ENCODE data around the gene OGFOD1.
"Not testable (repeated sequence)": the region's sequence is repeated elsewhere in the genome, so short reads cannot be mapped to it uniquely, and the experiment has no call there.

The OGFOD1 gene

GRCh38 chr16:56481468-56482122 lies 30.2 kb downstream of the OGFOD1 start:
- no peak for DNase-seq

DNA sequence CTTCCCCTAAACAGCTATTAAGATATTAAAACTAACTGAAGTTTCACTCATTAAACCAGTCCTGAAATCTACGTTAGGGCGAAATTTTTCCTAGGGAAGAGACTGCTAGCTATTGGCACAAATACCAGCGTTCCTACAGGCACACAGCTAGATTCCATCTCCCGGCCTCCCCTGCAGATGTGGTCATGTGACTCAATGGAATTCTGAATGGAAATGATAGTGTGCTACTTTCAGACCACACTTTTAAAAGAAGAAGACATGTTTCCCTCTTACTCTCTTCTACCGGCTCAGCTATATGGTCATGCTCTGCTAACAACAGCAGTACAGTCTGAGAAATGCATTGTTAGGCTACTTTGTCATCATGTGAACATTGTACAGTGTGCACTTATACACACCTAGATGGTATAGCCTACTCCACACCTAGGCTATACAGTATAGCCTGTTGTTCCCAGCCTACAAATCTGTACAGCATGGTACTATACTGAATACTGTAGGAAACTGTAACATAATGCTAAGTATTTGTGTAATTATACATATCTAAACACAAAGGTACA lies 31.4 kb downstream of the OGFOD1 start:
- no peak for DNase-seq

GRCh38 chr16:56483394-56483793 lies 32.0 kb downstream of the OGFOD1 start:
- DNase-seq = no peak

DNA sequence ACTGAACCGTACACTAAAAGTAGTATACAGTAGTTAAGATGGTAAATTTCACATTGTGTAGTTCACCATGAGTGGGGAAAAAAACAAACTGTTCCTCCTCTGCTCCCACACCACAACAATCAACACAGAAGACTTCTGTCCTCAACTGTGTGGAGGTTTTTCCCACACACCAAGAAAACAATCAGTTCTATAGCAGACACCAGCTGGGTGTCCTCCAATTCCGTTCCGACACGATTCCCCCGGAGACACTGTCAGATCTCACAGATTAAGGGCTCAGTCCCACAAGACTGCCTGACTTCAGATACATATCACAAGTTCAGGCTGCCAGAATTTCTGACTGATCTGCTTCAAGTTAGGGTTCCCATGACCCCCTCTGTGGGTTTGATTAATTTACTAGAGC lies 36.7 kb downstream of the OGFOD1 start:
- DNase-seq = no peak

DNA sequence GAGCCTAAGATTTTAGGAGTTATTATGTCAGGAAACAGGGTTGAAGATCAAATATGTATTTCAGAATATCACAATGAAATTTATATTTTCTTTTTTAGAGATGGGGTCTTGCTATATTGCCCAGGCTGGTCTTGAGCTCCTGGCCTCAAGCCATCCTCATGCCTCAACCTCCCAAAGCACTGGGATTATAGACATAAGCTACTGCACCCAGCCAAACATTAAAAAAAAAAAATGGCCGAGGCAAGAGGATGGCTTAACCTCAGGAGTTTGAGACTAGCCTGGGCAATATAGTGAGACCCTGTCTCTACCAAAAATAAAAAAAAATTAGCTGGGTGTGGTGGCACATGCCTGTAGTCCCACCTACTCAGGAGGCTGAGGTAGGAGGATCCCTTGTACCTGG lies 37.5 kb downstream of the OGFOD1 start:
- not testable (repeated sequence) for DNase-seq

- no peak for DNase-seq
Observed at GRCh38 chr16:56491657-56492261, 40.4 kb downstream of the OGFOD1 start.

- no peak for DNase-seq
Observed at GRCh38 chr16:56493126-56493525, 41.8 kb downstream of the OGFOD1 start.

DNA sequence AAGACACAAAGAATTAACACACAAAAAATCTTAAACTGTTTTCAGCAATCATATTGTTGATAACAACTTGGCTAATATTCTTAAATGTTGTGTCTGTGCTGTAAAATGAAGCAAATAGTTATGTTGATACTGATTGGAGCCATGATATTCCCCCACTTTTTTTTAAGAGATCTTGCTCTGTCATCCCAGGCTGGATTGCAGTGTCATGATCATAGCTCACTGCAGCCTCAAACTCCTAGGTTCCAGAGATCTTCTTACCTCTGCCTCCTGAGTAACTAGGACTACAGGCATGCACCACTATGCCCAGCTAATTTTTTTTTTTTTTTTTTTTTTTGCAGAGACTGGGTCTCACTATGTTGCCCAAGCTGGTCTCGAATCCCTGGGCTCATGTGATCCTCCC lies 42.5 kb downstream of the OGFOD1 start:
- no peak for DNase-seq

GRCh38 chr16:56505181-56505580 lies 53.8 kb downstream of the OGFOD1 start:
- no peak for DNase-seq

- no peak for DNase-seq
Observed at GRCh38 chr16:56506941-56507340, 55.6 kb downstream of the OGFOD1 start.

DNA sequence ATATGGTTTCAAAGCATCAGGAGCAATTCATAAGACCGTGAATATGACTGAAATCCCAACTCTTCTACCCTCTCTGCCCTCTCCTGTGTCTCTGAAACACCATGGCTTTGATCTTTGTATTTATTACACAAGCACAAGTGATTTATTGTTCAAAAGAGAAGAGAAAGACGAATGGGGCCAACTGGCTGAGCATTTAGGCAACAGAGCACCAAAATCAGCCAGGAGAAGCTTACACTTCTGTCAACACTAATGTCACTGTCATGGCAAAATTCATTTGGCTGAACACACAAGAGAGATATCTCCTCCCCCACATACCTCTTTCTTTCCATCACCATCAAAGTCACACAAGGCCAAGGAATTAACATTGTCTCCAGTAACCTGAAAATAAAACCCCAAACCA lies 59.2 kb downstream of the OGFOD1 start:
- no peak for DNase-seq

- no peak for DNase-seq
Observed at GRCh38 chr16:56512025-56512424, 60.7 kb downstream of the OGFOD1 start.

- no peak for DNase-seq
Observed at GRCh38 chr16:56513091-56513490, 61.7 kb downstream of the OGFOD1 start.

GRCh38 chr16:56513972-56514371 lies 62.6 kb downstream of the OGFOD1 start:
- DNase-seq = peak; percentile 47

GRCh38 chr16:56514845-56515244 lies 63.5 kb downstream of the OGFOD1 start:
- DNase-seq = no peak

GRCh38 chr16:56515665-56516064 lies 64.3 kb downstream of the OGFOD1 start:
- DNase-seq = no peak

DNA sequence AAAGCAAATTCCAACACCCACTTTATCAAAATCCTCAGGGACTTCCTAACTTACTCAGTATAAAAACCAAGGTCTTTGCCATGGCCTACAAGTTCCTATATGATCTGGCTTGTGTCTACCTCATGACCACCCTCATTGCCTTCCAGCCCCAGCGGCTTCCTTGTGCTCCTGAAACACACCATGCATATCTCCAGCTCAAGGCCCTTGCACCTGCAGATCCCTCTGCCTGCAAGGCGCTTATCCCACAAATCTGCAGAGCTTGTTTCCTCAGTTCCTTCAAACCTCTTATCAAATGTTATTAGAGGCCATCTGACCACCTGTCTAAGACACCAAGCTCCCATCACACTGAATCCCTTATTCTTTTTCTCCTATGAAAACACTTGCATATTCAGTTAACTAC lies 65.9 kb downstream of the OGFOD1 start:
- DNase-seq = no peak

GRCh38 chr16:56518425-56518824 lies 67.1 kb downstream of the OGFOD1 start:
- DNase-seq = no peak

DNA sequence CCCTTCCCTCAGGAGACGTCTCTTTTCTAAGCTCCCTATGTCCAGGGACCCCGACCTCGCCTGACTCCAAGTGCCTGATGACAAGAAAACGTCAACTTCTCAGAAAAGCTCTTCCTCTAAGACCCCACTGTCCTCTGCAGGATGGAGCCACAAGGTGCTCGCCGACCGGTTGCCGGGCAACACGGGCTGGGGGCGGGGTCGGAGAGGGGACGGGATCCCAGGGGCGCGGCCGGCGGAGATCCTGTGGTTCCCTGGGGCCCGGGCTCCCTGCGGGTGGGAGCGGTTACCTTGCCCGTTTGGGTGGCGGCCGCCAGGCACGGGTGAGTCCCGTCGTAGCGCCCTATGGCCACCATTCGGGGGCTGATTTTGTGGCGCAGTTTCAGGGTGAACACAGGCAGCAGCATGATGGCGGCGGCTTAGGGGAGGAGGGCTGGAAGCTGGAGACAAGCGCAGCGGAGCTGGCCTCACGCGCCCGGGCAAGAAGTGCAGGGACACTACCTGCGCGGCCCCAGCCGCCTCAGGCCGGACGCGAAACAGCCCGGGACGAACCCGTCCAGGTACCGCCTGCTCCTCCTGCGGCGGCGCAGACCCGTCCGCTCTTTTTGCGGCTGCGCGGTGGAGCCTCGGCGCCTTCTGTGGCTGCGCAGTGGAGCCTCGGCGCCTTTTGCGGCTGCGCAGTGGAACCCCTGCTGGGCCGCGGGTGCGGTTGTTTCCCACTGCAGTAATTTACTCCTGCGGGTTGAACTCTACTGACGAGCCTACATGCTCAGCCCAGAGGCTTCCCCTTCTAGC lies 68.3 kb downstream of the OGFOD1 start, which contains the start of gene BBS2:
BBS2 (minus strand) TSS at position 566 of the 792 bp plus-strand sequence; CDS start at position 404, 162 bp downstream.
- peak; percentile 92 for DNase-seq

DNA sequence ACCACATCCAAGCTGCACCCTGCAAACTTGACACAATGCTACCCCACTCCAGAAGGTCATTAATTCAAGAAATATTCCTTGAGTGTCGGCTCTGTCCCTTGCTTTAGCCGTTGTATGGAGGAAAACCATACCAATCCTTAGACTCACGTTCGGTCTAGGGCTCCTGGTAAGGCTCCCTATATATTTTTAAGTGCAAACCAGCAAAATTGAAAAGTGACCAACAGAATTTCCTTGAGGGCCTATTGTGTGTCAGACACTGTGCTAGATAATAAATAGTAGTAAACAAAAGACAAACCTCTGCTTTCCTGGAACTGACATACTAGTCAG lies 68.9 kb downstream of the OGFOD1 start:
- DNase-seq = no peak

- DNase-seq = no peak
Observed at GRCh38 chr16:56525236-56525635, 73.9 kb downstream of the OGFOD1 start.

Data from activated CD4-positive, alpha-beta T cell treated with anti-CD3 and anti-CD28 coated beads for 48 hours (primary cell).